ENCODE results near the gene SCYL2.
"Not testable (repeated sequence)": the region's sequence is repeated elsewhere in the genome, so short reads cannot be mapped to it uniquely, and the experiment has no call there.

SCYL2 gene

DNA sequence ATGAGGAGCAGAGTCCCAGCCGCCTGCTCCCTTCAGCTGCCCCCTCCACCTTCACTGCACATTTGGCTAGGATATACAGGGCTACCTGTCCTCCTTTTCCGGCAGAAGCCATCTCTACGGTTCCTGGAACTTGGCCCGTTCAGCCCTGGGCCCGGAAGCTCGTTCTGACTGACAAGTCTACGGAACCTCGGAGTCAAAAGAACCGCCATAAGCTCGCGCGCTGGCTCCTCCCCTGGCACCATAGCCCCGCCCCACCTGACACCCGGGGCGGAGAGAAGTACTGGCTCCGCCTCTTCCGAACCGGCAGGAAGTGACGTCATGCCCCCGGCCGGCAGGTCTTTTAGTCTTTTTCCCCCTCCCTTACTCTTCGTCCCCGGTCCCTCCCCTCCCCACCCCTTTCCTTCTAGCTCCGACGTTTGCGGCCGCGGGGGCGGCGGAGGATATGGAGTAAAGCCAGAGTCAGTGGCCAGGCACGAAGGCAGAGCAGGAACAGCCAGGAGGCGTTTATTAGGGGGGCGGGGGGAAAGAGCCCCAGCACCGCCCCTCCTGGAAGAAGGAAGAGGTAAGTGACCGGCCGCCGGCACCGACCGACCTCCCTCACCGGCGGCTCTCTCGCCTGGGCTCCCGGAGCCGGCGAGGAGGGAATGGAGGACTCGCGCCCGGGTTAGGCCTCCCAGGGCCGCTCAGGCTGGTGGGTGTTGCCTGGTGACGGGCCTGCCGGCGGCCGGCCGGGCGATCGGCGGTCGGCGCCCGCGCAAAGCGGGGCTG lies at the start of gene SCYL2, which contains the start of gene DEPDC4:
TSS of gene SCYL2 (plus strand) at position 343 of the 768 bp plus-strand sequence. CDS start 15,794 bp downstream, outside the sequence.
TSS of gene DEPDC4 (minus strand) at position 245 of the 768 bp plus-strand sequence. CDS start at position 242, 3 bp downstream.
- peak; percentile 85 for DNase-seq (ENCODE audit: low read depth)

DNA sequence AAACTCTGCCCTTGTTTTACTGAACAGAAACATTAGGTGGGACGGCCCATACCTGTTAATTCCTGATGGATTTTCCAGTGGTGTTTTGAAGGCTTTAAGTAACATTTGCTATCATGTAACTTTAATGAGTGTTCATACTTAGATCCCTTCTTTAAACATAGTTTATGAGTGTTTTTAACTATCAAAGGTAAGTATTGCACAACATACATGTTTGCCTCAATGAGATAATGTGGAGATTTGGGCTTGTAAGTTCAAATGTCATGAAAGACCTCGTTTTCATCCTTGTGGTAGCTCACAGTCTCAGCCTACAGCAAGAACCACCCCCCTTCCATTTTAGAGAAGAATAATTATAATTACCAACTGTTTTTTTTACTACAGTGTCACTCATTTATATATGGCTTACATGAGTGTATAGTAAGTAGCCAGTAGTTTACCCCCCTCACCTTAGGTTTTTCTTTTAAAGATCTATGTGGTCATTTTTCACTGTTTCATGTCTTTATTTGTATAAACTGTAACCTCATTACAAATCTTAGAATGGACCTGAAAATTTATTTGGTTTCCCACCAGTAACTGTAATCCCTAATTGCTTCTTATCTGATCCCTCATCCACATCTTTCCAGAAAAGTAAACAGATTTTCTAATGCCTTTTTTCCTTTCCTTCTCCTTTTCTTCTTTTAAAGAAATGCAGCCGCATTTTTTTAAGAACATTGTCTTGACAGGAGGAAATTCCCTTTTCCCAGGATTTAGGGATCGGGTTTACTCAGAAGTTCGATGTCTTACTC lies 47.5 kb upstream of the SCYL2 start:
- no peak for DNase-seq (ENCODE audit: low read depth)

GRCh38 chr12:100221523-100221922 lies 45.5 kb upstream of the SCYL2 start:
- no peak for DNase-seq (ENCODE audit: low read depth)

DNA sequence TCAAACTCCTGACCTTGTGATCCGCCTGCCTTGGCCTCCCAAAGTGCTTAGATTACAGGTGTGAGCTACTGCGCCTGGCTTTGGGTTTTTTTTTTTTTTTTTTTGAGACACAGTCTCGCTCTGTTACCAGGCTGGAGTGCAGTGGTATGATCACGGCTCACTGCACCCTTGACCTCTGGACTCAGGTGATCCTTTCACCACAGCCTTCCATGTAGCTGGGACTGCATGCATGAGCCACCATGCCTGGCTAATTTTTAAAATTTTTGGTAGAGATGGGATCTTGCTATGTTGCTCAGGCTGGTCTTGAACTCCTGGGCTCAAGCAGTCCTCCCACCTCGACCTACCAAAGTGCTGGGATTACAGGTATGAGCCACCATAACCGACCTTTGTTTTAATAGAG lies 44.8 kb upstream of the SCYL2 start:
- DNase-seq (ENCODE audit: low read depth), result not testable (repeated sequence)

DNA sequence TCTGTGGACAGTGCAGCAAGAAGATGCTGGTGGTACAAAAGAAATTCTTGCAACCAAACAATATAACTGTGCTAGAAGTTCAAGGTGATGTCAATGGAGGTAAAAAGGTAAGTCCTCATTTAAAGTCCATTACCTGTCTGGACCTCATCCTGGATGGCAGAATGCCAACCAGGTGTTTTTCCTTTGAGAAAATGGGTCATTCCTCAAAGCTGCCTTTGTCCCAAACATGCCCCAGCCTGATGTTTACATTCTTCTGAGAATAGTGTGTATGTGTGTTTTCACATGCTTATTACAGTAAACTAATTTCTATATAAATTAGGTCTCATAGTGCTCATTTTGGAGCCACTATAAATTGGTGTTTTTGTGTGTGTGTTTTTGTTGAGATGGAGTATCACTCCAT lies 41.5 kb upstream of the SCYL2 start:
- no peak for DNase-seq (ENCODE audit: low read depth)

DNA sequence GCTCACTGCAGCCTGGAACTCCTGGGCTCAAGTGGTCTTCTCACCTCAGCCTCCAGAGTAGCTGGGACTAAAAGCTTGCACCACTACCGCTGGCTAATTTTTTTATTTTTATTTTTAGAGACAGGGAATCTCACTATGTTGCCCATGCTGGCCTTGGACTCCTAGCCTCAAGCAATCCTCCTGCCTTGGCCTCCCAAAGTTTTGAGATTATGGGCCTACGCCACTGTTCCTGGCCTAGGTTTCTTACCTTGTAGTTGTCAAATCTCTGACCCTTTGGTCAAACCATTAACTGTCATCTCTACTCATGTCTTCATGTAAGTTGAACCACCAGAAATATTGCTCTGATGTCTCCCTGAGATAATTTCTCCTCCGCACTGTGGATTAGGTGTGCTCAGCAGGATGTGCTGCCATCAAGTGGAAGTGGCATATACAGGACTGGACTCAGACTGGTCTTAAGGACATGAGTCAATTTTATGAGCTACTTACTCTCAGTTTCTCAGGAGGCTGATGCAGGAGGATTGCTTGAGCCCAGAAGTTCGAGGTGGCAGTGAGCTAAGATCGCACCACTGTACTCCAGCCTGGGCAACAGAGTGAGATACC lies 37.8 kb upstream of the SCYL2 start:
- DNase-seq (ENCODE audit: low read depth), result no peak

DNA sequence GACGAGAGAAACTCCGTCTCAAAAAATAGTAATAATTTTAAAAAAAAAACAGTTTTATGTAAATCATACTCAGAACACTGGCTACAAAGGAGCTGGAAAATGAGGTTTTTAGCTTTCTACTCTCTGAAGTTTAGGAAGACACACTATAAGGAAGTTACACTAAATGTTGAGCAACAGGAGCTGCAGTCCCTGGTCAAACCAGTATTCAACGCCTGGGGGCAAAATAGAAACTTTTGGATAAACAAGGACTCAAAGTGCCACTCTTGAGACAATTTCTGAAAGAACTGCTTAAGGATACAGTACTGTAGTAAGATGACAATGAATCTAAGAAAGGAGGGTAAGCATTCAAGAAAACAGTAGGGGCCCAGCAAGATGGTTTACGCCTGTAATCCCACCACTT lies 37.1 kb upstream of the SCYL2 start:
- DNase-seq (ENCODE audit: low read depth), result no peak

DNA sequence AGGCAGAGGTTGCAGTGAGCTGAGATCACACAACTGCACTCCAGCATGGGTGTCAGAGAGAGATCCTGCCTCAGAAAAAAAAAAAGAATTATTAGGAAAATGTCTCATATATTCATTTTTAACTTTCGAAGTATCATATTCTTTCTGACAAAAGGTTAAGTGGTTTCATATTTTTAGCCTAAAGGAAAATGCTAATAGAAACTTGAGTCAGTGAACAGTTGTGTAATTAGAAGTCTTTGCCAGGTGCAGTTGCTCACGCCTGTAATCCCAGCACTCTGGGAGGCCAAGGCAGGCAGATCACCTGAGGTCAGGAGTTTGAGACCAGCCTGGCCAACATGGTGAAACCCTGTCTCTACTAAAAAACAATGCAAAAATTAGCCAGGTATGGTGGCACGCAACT lies 35.1 kb upstream of the SCYL2 start:
- not testable (repeated sequence) for DNase-seq (ENCODE audit: low read depth)

- DNase-seq (ENCODE audit: low read depth), result no peak
Measured at GRCh38 chr12:100234166-100234565, 32.8 kb upstream of the SCYL2 start.

GRCh38 chr12:100234591-100235304 lies 32.2 kb upstream of the SCYL2 start:
- DNase-seq (ENCODE audit: low read depth), result no peak

- DNase-seq (ENCODE audit: low read depth), result no peak
Measured at GRCh38 chr12:100238801-100239200, 28.2 kb upstream of the SCYL2 start.

- DNase-seq (ENCODE audit: low read depth), result no peak
Measured at GRCh38 chr12:100239589-100239988, 27.4 kb upstream of the SCYL2 start.

- DNase-seq (ENCODE audit: low read depth), result no peak
Measured at GRCh38 chr12:100243137-100243536, 23.8 kb upstream of the SCYL2 start.

DNA sequence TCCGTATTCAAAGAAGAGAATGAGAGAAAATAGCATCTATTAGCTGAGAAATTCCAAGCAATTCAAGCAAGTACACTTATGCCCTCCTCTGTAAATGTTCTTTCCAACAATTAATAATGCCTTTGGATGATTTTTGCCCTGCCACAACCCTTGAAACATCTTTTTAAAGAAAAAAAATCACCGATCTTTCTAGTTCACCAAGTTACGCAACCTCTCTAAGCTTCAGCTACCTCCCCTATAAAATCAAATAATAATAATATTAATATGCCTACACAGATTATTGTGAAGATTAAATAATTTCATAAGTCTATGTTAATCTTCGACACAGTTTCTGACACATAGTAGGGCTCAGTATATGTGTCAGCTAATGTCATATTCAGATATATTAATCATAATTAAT lies 19.2 kb upstream of the SCYL2 start:
- DNase-seq (ENCODE audit: low read depth), result no peak

DNA sequence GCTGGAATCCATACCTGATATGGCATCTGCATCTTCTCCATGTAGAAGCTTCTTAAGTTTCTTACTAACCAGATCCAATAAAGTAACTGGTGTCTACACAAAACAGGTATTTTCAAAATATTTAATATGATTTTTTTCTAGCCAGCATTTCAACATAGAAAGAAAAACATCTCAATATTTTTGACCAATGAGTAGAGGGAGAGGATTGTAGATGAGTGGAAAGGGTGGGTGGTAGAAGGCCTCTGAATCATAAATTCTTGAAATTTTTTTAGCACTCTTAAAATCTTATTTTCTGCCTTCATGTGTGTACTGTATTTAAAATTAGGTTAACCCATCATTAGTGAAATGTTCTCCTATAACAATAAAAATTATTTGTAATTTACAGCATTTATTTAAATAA lies 18.1 kb upstream of the SCYL2 start:
- DNase-seq (ENCODE audit: low read depth), result no peak

DNA sequence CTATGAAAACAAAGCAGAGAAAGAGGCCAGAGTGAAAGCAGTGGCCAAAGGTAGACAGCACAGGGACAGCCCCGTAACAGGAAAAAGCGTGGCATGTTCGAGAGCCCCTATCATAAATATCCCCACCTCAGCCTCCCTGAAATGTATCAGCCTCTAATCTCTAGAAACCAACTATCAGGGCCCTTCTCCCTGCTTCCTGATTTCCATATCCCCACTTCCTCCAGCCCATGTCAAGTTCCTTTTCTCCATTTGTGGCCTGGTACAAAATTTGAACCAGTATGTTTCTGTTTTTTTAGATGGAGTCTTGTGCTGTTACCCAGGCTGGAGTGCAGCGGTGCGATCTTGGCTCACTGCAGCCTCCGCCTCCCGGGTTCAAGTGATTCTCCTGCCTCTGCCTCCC lies 17.0 kb upstream of the SCYL2 start:
- DNase-seq (ENCODE audit: low read depth), result no peak

DNA sequence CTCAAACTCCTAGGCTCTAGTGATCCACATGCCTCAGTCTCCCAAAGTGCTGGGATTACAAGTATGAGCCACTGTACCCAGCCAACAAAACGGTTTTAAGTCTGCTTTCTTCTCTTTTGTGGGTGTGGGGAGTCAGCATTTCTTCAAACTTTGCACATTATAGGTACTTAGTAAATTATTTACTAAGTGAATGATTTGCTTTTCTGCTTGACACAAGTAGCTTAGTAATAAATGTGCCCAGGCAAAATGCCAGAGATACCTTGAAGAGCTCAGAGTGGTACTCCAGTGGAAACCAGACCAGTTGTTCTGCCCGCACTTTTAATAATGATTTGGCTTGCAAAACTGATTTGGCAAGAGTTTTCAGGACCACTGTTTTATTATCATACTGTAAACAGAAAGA lies 15.1 kb upstream of the SCYL2 start:
- DNase-seq (ENCODE audit: low read depth), result no peak

DNA sequence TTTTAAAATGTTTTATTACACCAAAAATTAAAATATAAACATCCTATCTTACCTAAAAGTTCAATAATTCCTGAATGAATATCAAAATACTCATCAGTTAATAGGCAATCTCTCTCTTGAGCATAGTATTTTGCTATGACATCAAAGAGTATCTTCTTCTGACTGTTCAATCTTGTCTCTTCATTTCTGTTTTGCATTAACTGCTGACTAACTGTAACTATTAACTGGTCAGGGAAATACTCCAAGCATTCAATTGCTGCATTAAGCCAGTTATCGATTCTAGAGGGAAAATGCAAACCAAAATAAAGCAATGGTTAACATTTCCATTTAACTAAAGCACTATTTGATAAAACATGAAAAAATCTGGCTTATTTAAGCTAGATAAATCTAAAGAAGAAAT lies 13.5 kb upstream of the SCYL2 start:
- no peak for DNase-seq (ENCODE audit: low read depth)

DNA sequence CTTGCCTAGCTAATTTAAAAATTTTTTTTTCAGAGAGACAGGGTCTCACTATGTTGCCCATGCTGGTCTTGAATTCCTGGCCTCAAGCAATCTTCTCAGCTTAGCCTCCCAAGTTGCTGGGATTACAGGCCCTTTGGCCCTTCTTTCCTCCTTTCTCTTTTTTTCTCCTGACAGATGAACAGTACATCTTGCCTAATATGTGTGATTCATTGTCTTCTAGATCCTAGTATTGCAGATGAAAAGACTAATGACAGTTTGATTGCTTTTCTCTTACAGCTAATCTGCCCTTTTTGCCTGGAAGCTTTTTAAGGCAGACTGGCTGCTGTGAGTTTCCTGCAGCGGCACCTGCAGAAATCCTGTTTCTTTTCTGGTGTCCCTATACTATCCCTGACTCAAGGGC lies 12.1 kb upstream of the SCYL2 start:
- no peak for DNase-seq (ENCODE audit: low read depth)

DNA sequence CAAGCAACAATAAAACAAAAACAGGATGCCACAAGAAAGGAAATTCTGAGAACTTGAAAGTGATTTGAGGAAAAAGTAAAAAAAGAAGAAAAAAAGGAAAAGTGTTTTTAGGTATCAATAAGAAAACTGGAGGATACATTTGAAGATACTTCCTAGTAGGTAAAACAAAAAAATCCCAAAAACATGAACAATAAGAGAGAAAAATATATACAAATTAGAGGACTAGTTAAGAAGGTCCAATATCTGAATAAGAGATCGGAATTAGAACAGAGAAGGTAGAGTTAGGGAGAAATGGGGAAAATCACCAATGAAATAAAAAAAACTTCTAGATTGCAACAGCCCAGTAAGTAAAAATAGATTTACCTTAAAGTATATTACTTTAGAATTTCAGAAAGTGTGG lies 8.8 kb upstream of the SCYL2 start:
- DNase-seq (ENCODE audit: low read depth), result no peak

- no peak for DNase-seq (ENCODE audit: low read depth)
Measured at GRCh38 chr12:100263131-100263530, 3.8 kb upstream of the SCYL2 start.

DNA sequence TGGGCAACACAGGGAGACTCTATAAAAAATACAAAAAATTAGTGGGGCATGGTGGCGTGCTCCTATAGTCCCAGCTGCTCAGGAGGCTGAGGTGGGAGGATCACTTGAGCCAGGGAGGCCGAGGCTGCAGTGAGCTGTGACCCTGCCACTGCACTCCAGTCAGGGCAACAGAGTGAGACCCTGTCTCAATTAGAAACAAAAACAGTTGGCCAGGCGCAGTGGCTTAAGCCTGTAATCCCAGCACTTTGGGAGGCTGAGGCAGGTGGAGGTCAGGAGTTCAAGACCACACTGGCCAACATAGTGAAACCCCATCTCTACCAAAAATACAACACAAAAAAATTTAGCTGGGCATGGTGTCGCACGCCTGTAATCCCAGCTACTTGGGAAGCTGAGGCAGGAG lies 1.9 kb upstream of the SCYL2 start:
- DNase-seq (ENCODE audit: low read depth), result not testable (repeated sequence)

All from T-helper 22 cell (primary cell).